Mucosa of stomach (tissue), 1 donor: Measurements from ENCODE around the gene PTPRA.
"Not testable (repeated sequence)": the region's sequence is repeated elsewhere in the genome, so short reads cannot be mapped to it uniquely, and the experiment has no call there.

Source experiments
- H3K27me3 ChIP-seq: one replicate; pipeline ENCODE4 v1.7.0; 2013; ENCODE audit warnings: mild to moderate bottlenecking, low read length; ENCODE audit not compliant: control insufficient read depth, insufficient read depth
- H3K36me3 ChIP-seq: one replicate; pipeline ENCODE4 v1.7.0; 2013; ENCODE audit warnings: low read length; ENCODE audit not compliant: control insufficient read depth, insufficient read depth
- H3K4me1 ChIP-seq: one replicate; pipeline ENCODE4 v1.7.0; 2013; ENCODE audit warnings: mild to moderate bottlenecking, low read length; ENCODE audit not compliant: control insufficient read depth, insufficient read depth
- H3K4me3 ChIP-seq: one replicate; pipeline ENCODE4 v1.7.0; 2013; ENCODE audit warnings: low read length
- H3K9ac ChIP-seq: one replicate; pipeline ENCODE4 v1.7.0; 2013; ENCODE audit warnings: mild to moderate bottlenecking, low read length, moderate library complexity
- H3K9me3 ChIP-seq: one replicate; pipeline ENCODE4 v1.7.0; 2013; ENCODE audit warnings: mild to moderate bottlenecking, low read length, moderate library complexity; ENCODE audit not compliant: control insufficient read depth
- donor health status: Pancreatic carcinoma.

The PTPRA gene

GRCh38 chr20:2873010-2873746 is at the start of gene PTPRA:
Gene PTPRA (plus strand): TSS chr20:2873481. CDS start chr20:2964278, 90,797 bp downstream.
- Histone ChIP-seq H3K27me3 (peaks cover 17% of the 10 kb centered on the region), H3K9ac (peak within 1 kb of the TSS; percentile 89), H3K36me3 (no peaks in the 10 kb centered on the region), H3K4me3 (peak within 1 kb of the TSS; percentile 84), H3K4me1 (peaks cover 25% of the 10 kb centered on the region), H3K9me3 (no peaks in the 10 kb centered on the region)

DNA sequence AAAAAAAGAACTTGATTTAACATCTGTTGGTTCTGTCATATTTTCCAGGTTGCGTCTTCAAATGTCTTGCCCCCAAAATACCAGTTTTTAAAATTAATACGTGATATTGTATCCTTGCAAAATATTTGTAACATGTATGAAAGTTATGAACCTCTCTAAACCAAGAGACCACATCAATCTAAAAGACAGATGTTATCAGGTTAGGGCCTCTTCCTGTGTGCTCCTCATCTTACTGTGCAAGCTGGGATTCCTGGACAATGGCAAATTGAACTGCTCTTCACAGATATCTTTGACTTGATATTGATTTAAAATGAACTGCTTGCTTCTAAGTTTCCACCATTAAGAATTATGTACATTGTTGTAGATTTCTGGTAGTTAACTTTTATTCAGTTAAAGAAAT is 47.5 kb upstream of the PTPRA start:
- no peak overlapping the region for H3K9ac ChIP-seq
- no peaks in the 10 kb centered on the region for H3K9me3 ChIP-seq
- H3K4me1 ChIP-seq: no peaks in the 10 kb centered on the region
- peaks cover 35% of the 10 kb centered on the region for H3K27me3 ChIP-seq
- no peak overlapping the region for H3K4me3 ChIP-seq
- H3K36me3 ChIP-seq: no peaks in the 10 kb centered on the region

- Histone ChIP-seq H3K4me3 (no peak overlapping the region), H3K36me3 (no peaks in the 10 kb centered on the region), H3K9ac (no peak overlapping the region), H3K27me3 (peaks cover 27% of the 10 kb centered on the region), H3K4me1 (no peaks in the 10 kb centered on the region), H3K9me3 (no peaks in the 10 kb centered on the region)
Measured at GRCh38 chr20:2826655-2827054, 46.6 kb upstream of the PTPRA start.

GRCh38 chr20:2829376-2829775 is 43.9 kb upstream of the PTPRA start:
- no peak overlapping the region for H3K4me3 ChIP-seq

DNA sequence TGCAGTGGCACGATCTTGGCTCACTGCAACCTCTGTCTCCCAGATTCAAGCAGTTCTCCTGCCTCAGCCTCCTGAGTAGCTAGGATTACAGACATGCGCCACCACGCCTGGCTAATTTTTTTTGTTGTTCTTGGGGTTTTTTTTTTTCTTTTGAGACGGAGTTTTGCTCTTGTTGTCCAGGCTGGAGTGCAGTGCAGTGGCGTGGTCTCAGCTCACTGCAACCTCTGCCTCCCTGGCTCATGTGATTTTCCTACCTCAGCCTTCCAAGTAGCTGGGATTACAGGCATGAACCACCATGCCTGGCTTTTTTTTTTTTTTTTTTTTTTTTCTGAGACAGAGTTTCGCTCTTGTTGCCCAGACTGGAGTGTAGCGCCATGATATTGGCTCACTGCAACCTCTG is 42.1 kb upstream of the PTPRA start:
- H3K9me3 ChIP-seq, H3K4me3 ChIP-seq: not testable (repeated sequence)
- H3K27me3 ChIP-seq: peaks cover 16% of the 10 kb centered on the region

More at GRCh38 chr20:2829376-2829775, 43.9 kb upstream of the PTPRA start:
- H3K9ac ChIP-seq: no peak overlapping the region
- H3K9me3 ChIP-seq: no peaks in the 10 kb centered on the region
- peaks cover 22% of the 10 kb centered on the region for H3K27me3 ChIP-seq
- H3K36me3 ChIP-seq: no peaks in the 10 kb centered on the region
- H3K4me1 ChIP-seq: no peaks in the 10 kb centered on the region

DNA sequence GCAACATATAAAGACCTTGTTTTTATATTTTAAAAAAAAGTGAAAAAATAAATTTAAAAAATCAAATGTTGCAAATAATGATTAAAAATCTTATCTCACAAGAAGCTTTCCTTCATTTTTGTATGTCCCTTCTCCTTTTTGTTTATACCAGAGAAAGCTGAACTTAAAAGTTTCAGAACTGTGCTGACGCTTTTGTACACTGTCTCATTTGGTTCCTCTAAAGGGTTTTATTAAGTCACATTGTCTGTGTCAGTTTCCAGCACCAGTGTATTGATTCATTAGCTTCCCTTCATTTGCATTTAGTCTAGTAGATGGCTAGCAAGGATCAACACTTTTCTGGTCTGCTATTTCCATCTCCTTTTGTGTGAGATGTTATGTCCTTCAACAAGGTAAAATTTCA is 39.5 kb upstream of the PTPRA start:
- Histone ChIP-seq H3K9me3 (no peaks in the 10 kb centered on the region), H3K4me3 (no peak overlapping the region), H3K36me3 (no peaks in the 10 kb centered on the region), H3K9ac (no peak overlapping the region), H3K27me3 (no peaks in the 10 kb centered on the region), H3K4me1 (no peaks in the 10 kb centered on the region)

More for the DNA sequence above, 42.1 kb upstream of the PTPRA start:
- not testable (repeated sequence) for H3K36me3 ChIP-seq, H3K9ac ChIP-seq, H3K4me1 ChIP-seq

GRCh38 chr20:2834401-2835110 is 38.7 kb upstream of the PTPRA start:
- Histone ChIP-seq H3K9me3 (no peaks in the 10 kb centered on the region), H3K27me3 (no peaks in the 10 kb centered on the region), H3K9ac (no peak overlapping the region), H3K4me3 (no peak overlapping the region), H3K4me1 (peaks cover under 1% of the 10 kb centered on the region), H3K36me3 (no peaks in the 10 kb centered on the region)

DNA sequence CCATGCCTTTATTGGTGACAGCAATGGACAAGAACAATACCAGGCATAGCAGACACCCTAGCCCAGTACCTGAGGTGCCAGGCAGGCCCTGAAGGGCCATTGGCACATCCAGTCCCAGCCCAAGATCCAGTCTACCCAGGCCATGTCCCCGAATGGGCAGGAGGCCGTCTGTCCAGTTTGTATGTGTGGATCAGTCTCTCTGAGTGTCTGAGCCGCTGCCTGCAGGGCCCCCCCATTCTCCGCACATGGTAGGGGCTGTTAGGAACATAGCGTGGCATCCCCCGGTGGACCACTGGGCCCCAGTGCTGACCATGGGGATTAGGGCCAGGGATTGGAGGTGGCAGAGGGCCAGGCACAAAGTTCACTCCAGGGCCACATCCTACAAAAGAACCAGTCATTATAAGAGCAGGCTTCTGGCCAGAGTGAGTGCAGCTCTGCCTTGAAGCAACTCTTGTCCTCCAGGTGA is 37.9 kb upstream of the PTPRA start:
- Histone ChIP-seq H3K9ac (no peak overlapping the region), H3K36me3 (no peaks in the 10 kb centered on the region), H3K4me3 (no peak overlapping the region), H3K9me3 (no peaks in the 10 kb centered on the region), H3K4me1 (peaks cover 9% of the 10 kb centered on the region), H3K27me3 (no peaks in the 10 kb centered on the region)

DNA sequence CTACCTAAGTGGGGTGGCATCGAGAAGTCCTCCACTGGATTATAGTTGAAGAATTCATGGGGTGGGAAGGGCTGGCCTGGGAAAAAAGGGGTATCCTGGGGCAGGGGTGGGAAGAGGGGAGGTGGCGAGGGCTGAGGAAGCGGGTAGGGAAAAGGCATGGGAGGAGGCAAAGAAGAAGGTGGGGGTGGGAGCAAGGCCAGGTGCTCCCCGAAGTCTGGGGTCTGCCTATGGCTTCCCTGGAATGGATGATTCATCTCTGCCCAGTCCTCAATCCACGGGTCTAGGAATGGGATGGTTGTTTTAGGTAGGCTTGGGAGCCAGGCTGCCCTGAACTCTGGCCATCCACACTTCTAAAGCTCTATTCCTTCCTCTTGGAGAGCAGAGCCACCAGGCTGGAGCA is 37.2 kb upstream of the PTPRA start:
- no peak overlapping the region for H3K9ac ChIP-seq
- no peaks in the 10 kb centered on the region for H3K9me3 ChIP-seq
- no peaks in the 10 kb centered on the region for H3K36me3 ChIP-seq
- H3K27me3 ChIP-seq: no peaks in the 10 kb centered on the region
- no peak overlapping the region for H3K4me3 ChIP-seq
- H3K4me1 ChIP-seq: peaks cover 10% of the 10 kb centered on the region

DNA sequence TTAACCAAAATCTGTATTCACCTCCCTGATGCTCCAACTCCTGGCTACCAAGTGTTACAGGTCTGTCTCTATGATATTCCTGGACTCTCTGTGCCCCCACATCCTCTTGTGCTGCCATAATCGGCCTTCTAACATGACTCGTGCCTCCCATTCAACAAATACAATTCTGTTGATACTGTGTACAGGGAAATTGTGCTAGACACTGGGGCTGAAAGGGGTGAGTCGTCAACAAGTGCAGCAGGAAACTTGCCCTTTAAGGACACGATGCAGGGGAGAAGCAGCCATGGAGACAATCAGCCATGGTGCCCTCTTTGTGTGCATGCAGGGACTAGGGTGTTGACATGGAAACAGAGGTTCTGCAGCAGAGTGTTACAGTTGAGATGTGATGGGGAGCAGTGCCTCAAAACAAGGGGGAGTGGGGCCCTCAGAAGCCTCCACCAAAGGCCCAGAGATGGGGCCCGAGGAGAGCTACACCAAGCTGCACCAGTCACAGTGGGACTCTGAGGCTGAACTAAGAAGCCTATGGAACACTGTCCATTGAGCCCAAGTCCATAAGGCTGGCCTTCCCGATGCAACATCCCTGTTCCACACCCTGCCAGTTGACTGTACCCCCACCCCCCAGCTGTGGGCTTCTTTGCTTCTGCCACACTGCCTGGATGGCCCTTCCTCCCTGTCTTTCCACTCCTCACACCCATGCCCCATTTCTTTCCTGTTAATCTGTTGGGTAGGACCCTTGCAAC is 35.9 kb upstream of the PTPRA start:
- H3K4me3 ChIP-seq: no peak overlapping the region
- H3K9me3 ChIP-seq: no peaks in the 10 kb centered on the region
- peaks cover 17% of the 10 kb centered on the region for H3K4me1 ChIP-seq
- H3K36me3 ChIP-seq: no peaks in the 10 kb centered on the region
- no peaks in the 10 kb centered on the region for H3K27me3 ChIP-seq
- H3K9ac ChIP-seq: no peak overlapping the region

GRCh38 chr20:2838170-2838797 is 35.0 kb upstream of the PTPRA start:
- Histone ChIP-seq H3K4me3 (no peak overlapping the region), H3K27me3 (no peaks in the 10 kb centered on the region), H3K36me3 (no peaks in the 10 kb centered on the region), H3K4me1 (peaks cover 17% of the 10 kb centered on the region), H3K9me3 (no peaks in the 10 kb centered on the region), H3K9ac (no peak overlapping the region)
